ENCODE data around the gene NFE2L2. TPM values are rescaled to one million over a fixed set of nuclear protein-coding genes. Genes with fewer than 3 reads are reported as not detected.
A peak's percentile ranks its signal among the peaks of the same experiment; 100 is the strongest.

Gene NFE2L2
- total and polyA plus RNA-seq, 9 of the 15 experiments (the other 6 are each of a cell fraction or from before 2014, with no cell fraction given), result 29.3 to 120 (median 59.3) TPM

GRCh38 chr2:177264693-177265587 lies at the start of gene NFE2L2 (continued):
- TF ChIP-seq, protein P1, sequence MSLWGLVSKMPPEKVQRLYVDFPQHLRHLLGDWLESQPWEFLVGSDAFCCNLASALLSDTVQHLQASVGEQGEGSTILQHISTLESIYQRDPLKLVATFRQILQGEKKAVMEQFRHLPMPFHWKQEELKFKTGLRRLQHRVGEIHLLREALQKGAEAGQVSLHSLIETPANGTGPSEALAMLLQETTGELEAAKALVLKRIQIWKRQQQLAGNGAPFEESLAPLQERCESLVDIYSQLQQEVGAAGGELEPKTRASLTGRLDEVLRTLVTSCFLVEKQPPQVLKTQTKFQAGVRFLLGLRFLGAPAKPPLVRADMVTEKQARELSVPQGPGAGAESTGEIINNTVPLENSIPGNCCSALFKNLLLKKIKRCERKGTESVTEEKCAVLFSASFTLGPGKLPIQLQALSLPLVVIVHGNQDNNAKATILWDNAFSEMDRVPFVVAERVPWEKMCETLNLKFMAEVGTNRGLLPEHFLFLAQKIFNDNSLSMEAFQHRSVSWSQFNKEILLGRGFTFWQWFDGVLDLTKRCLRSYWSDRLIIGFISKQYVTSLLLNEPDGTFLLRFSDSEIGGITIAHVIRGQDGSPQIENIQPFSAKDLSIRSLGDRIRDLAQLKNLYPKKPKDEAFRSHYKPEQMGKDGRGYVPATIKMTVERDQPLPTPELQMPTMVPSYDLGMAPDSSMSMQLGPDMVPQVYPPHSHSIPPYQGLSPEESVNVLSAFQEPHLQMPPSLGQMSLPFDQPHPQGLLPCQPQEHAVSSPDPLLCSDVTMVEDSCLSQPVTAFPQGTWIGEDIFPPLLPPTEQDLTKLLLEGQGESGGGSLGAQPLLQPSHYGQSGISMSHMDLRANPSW (CRISPR knock-in tag; IDR thresholded peaks at IDR 0.05), result peak; percentile 88
- TF ChIP-seq ZFP36 (IDR thresholded peaks at IDR 0.05; ENCODE audit: low read depth, low read length, partially characterized antibody), result no peak
- TF ChIP-seq ZBED1 (IDR thresholded peaks at IDR 0.05), result 0 out of 2 replicates have a peak, but pooled peaks have one; percentile 23
- no peak for TF ChIP-seq XRCC3 (IDR thresholded peaks at IDR 0.05)
- no peak for TF ChIP-seq ID3 (CRISPR knock-in tag; IDR thresholded peaks at IDR 0.05)
- peak; percentile 83 for TF ChIP-seq ID3 (tag; IDR thresholded peaks at IDR 0.05)
- TF ChIP-seq ZNF311 (CRISPR knock-in tag; IDR thresholded peaks at IDR 0.05), result peak; percentile 65; the same call in 1 of the 2 replicates
- 0 out of 2 replicates have a peak, but pooled peaks have one; percentile 48 for TF ChIP-seq CBX5 (IDR thresholded peaks at IDR 0.05; ENCODE audit: borderline replicate concordance, low read depth)
- peak; percentile 65; the same call in 1 of the 2 replicates for TF ChIP-seq ELF4 (CRISPR knock-in tag; IDR thresholded peaks at IDR 0.05)
- TF ChIP-seq ATF1 (CRISPR knock-in tag; IDR thresholded peaks at IDR 0.05), result no peak
- TF ChIP-seq ATF1 (tag; IDR thresholded peaks at IDR 0.05), result peak; percentile 86
- no peak for TF ChIP-seq NR2C2 (CRISPR knock-in tag; IDR thresholded peaks at IDR 0.05)
- TF ChIP-seq NR2C2 (tag; IDR thresholded peaks at IDR 0.05), result peak; percentile 59; the same call in 1 of the 2 replicates
- peak in 1 of 2 experiments; percentile 11 for TF ChIP-seq NCOA2 (IDR thresholded peaks at IDR 0.05; ENCODE audit: partially characterized antibody in 2 of 2)
- TF ChIP-seq PHTF2 (CRISPR knock-in tag; IDR thresholded peaks at IDR 0.05), result 0 out of 2 replicates have a peak, but pooled peaks have one; percentile 32
- peak; percentile 77 for TF ChIP-seq CHD1 (IDR thresholded peaks at IDR 0.05; ENCODE audit: low read length)
- TF ChIP-seq ZNF699 (CRISPR knock-in tag; IDR thresholded peaks at IDR 0.05; ENCODE audit: insufficient replicate concordance), result no peak
- peak; percentile 92 for TF ChIP-seq CBFA2T3 (IDR thresholded peaks at IDR 0.05)
- peak in 1 of 2 experiments; percentile 77; a peak in 2 of 4 replicates for TF ChIP-seq SIN3A (IDR thresholded peaks at IDR 0.05; ENCODE audit: borderline replicate concordance in 2 of 2, control insufficient read depth in 1 of 2, low read depth in 2 of 2, low read length in 2 of 2)
- peak; percentile 76 for TF ChIP-seq HDAC2 (IDR thresholded peaks at IDR 0.05)
- peak; percentile 87 for TF ChIP-seq SMARCE1 (IDR thresholded peaks at IDR 0.05)
- peak; percentile 22; the same call in 1 of the 2 replicates for TF ChIP-seq HLTF (IDR thresholded peaks at IDR 0.05)
- TF ChIP-seq ZEB2 (IDR thresholded peaks at IDR 0.05), result peak; percentile 42; the same call in 1 of the 2 replicates
- TF ChIP-seq E2F3 (CRISPR knock-in tag; IDR thresholded peaks at IDR 0.05), result peak; percentile 89

All from K562 (cell line).